ENCODE measurements around the gene SPTLC1. TPM values are rescaled to one million over a fixed set of nuclear protein-coding genes. Genes with fewer than 3 reads are reported as not detected.
A peak's percentile ranks its signal among the peaks of the same experiment; 100 is the strongest.
"Not testable (repeated sequence)": the region's sequence is repeated elsewhere in the genome, so short reads cannot be mapped to it uniquely, and the experiment has no call there.

The SPTLC1 gene
- total RNA-seq, 4 donors from 2014 or later, result 53.6 to 94.6 (median 68.1) TPM

GRCh38 chr9:92159058-92159457 lies 43.8 kb upstream of the SPTLC1 start:
- no peak overlapping the region for H3K4me3 ChIP-seq
- TF ChIP-seq POLR2A (IDR thresholded peaks at IDR 0.05) (no peak), CTCF (IDR thresholded peaks at IDR 0.05) (no peak)
- no peaks in the 10 kb centered on the region for H3K9me3 ChIP-seq
- no peaks in the 10 kb centered on the region for H3K4me1 ChIP-seq
- H3K36me3 ChIP-seq, result no peaks in the 10 kb centered on the region
- H3K27me3 ChIP-seq, result no peaks in the 10 kb centered on the region
- no peak overlapping the region for H3K27ac ChIP-seq
- no peak for DNase-seq

GRCh38 chr9:92158097-92158601 lies 42.9 kb upstream of the SPTLC1 start:
- TF ChIP-seq CTCF (IDR thresholded peaks at IDR 0.05) (no peak), POLR2A (IDR thresholded peaks at IDR 0.05) (no peak)
- Histone ChIP-seq H3K36me3 (no peaks in the 10 kb centered on the region), H3K4me1 (no peaks in the 10 kb centered on the region), H3K27me3 (no peaks in the 10 kb centered on the region), H3K27ac (no peak overlapping the region), H3K4me3 (no peak overlapping the region), H3K9me3 (no peaks in the 10 kb centered on the region)
- no peak for DNase-seq

GRCh38 chr9:92155736-92156135 lies 40.5 kb upstream of the SPTLC1 start:
- not testable (repeated sequence) for H3K36me3 ChIP-seq, DNase-seq, H3K4me1 ChIP-seq, H3K9me3 ChIP-seq, H3K27ac ChIP-seq, H3K4me3 ChIP-seq, H3K27me3 ChIP-seq

- H3K4me3 ChIP-seq, result no peak overlapping the region
- H3K4me1 ChIP-seq, result peaks cover 0 to 9% (median 0%) of the 10 kb centered on the region in 4 donors
- H3K36me3 ChIP-seq, result no peaks in the 10 kb centered on the region
- H3K27me3 ChIP-seq, result no peaks in the 10 kb centered on the region
- no peaks in the 10 kb centered on the region for H3K9me3 ChIP-seq
- no peak for DNase-seq
- no peak overlapping the region for H3K27ac ChIP-seq
- TF ChIP-seq POLR2A (IDR thresholded peaks at IDR 0.05) (no peak), CTCF (IDR thresholded peaks at IDR 0.05) (no peak)
Observed at GRCh38 chr9:92155221-92155620, 40.0 kb upstream of the SPTLC1 start.

- not testable (repeated sequence) for H3K36me3 ChIP-seq, H3K9me3 ChIP-seq, H3K4me1 ChIP-seq, H3K4me3 ChIP-seq, DNase-seq, H3K27me3 ChIP-seq
- peak overlapping the region in 1 of 4 donors; percentile 56 for H3K27ac ChIP-seq
Observed at GRCh38 chr9:92153466-92154415, 38.5 kb upstream of the SPTLC1 start.

GRCh38 chr9:92151691-92152393 lies 36.6 kb upstream of the SPTLC1 start:
- H3K9me3 ChIP-seq, result no peaks in the 10 kb centered on the region
- peaks cover 0 to 18% (median 0%) of the 10 kb centered on the region in 4 donors for H3K4me1 ChIP-seq
- peak overlapping the region in 1 of 4 donors; percentile 41 for H3K27ac ChIP-seq
- no peaks in the 10 kb centered on the region for H3K27me3 ChIP-seq
- H3K36me3 ChIP-seq, result no peaks in the 10 kb centered on the region
- H3K4me3 ChIP-seq, result no peak overlapping the region
- no peak for TF ChIP-seq POLR2A (IDR thresholded peaks at IDR 0.05)
- no peak for TF ChIP-seq CTCF (IDR thresholded peaks at IDR 0.05)
- DNase-seq, result no peak

GRCh38 chr9:92150501-92151470 lies 35.6 kb upstream of the SPTLC1 start:
- not testable (repeated sequence) for H3K36me3 ChIP-seq, DNase-seq, H3K27me3 ChIP-seq, H3K27ac ChIP-seq, H3K4me3 ChIP-seq, H3K9me3 ChIP-seq
- peaks cover 0 to 23% (median 0%) of the 10 kb centered on the region in 4 donors for H3K4me1 ChIP-seq

Measured in Peyer's patch (tissue), 4 donors.